Esophagus muscularis mucosa (tissue), 4 donors: ENCODE results near the gene SLC39A3. TPM values are rescaled to one million over a fixed set of nuclear protein-coding genes. Genes with fewer than 3 reads are reported as not detected.

Experiments
- DNase-seq: peaks from one replicate; pipeline ENCODE4 v3.0.0-alpha.2; 2017; ENCODE audit errors: extremely low spot score
- H3K27ac ChIP-seq, 4 donors: fragments of 200-600 bp; sonication (generic); replicated peaks in 1 of 4; 1 replicate in 3 of 4; 2 replicates in 1 of 4; pipeline ENCODE4 v1.5.1; 2016 to 2019; ENCODE audit warnings: mild to moderate bottlenecking in 1 of 4
- H3K27me3 ChIP-seq, 4 donors: fragments of 200-600 bp; sonication (generic); one replicate each; pipeline versions ENCODE4 v1.5.1 to v1.6.0; 2016 to 2019
- H3K36me3 ChIP-seq, 4 donors: fragments of 200-600 bp; sonication (generic); one replicate each; pipeline ENCODE4 v1.5.1; 2016 to 2019
- H3K4me1 ChIP-seq, 4 donors: fragments of 200-600 bp; sonication (generic); one replicate each; pipeline ENCODE4 v1.5.1; 2016 to 2019
- H3K4me3 ChIP-seq, 4 donors: fragments of 200-600 bp; sonication (generic); 1 replicate in 2 of 4; 2 replicates in 2 of 4; pipeline ENCODE4 v1.5.1; 2016 to 2019; ENCODE audit warnings: mild to moderate bottlenecking in 4 of 4, moderate library complexity in 1 of 4
- H3K9me3 ChIP-seq, 4 donors: fragments of 200-600 bp; sonication (generic); 1 replicate in 3 of 4; 2 replicates in 1 of 4; pipeline ENCODE4 v1.5.1; 2016 to 2019
- EP300 ChIP-seq: sonication (generic); formaldehyde crosslinking; IDR thresholded peaks from one replicate; pipeline ENCODE4 v1.6.1; 2017; ENCODE audit warnings: antibody characterized with exemption
- POLR2A ChIP-seq: fragments of 450-650 bp; IDR thresholded peaks from one replicate; pipeline ENCODE4 v1.6.1; 2017; ENCODE audit warnings: antibody characterized with exemption, moderate library complexity, mild to moderate bottlenecking, low read depth
- POLR2AphosphoS5 ChIP-seq, 2 donors: sonication (generic); formaldehyde crosslinking; IDR thresholded peaks; one replicate each; pipeline ENCODE4 v1.6.1; 2017; ENCODE audit warnings: antibody characterized with exemption in 2 of 2
- WGBS: methylation state at CpG from one replicate; pipeline ENCODE4 v1.1.5; 2018; 5-methylcytosine and 5-hydroxymethylcytosine counted together
- intact Hi-C: fragments of 100-400 bp; cut with DNase I; formaldehyde crosslinking; loops from one replicate; pipeline ENCODE4 v1.15.1; 2023
- total RNA-seq, 4 donors: library from RNA; depleted of rRNA; stranded (reverse); fragments of >200 nt; gene quantifications; one replicate each; pipeline versions ENCODE4 v1.1.0 to v1.2.1, GENCODE V29; 2016
- TF ChIP-seq, protein P1 (sequence below), 3 experiments: fragments of 200-600 bp in 2 of 3; fragments of 450-650 bp in 1 of 3; sonication (generic) in 2 of 3; IDR thresholded peaks; one replicate each; pipeline ENCODE4 v1.5.1; 2017 to 2019; ENCODE audit warnings: antibody characterized with exemption in 3 of 3, mild to moderate bottlenecking in 2 of 3, moderate library complexity in 1 of 3

Gene SLC39A3
- total RNA-seq, 4 donors from 2014 or later, result 31.6 to 36.9 (median 33.8) TPM

DNA sequence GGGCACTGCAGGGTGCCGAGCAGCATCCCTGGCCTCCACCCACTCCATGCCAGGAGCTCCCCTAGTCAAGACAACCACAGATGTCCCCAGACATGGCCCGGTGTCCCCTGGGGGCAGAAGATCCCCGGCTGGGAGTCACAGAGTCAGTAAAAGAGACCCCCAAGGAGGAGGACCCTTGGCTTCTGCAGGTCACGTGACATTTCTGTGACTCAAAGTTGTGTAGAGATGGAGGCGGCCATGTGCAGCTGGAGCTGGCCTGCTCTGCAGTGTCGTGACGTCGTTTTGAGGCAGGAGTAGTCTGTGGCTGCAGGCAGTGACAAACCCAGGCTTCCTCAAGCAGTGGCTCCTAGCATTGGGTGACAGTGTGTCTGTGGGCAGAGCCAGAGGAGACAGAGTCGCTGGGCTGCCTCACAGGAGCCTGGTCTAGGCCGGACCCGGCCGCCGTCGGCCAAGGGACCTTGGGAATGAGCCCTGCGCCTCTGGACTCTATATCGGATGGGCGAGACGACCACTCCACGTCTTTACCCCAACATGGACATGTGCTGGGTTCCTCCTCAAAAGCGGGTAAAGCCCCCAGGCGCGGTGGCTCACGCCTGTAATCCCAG lies 10.9 kb downstream of the SLC39A3 start:
- DNase-seq, result no peak
- peaks cover 0 to 48% (median 5%) of the 10 kb centered on the region in 4 donors for H3K27me3 ChIP-seq
- H3K9me3 ChIP-seq, result no peaks in the 10 kb centered on the region
- intact Hi-C loops, result no loop called here
- H3K27ac ChIP-seq, result no peak overlapping the region
- WGBS, result 87% methylated on average over 6 of the region's 23 CpGs
- TF ChIP-seq POLR2AphosphoS5 (IDR thresholded peaks at IDR 0.05) (no peak), EP300 (no peak), POLR2A (no peak)
- TF ChIP-seq, protein P1, sequence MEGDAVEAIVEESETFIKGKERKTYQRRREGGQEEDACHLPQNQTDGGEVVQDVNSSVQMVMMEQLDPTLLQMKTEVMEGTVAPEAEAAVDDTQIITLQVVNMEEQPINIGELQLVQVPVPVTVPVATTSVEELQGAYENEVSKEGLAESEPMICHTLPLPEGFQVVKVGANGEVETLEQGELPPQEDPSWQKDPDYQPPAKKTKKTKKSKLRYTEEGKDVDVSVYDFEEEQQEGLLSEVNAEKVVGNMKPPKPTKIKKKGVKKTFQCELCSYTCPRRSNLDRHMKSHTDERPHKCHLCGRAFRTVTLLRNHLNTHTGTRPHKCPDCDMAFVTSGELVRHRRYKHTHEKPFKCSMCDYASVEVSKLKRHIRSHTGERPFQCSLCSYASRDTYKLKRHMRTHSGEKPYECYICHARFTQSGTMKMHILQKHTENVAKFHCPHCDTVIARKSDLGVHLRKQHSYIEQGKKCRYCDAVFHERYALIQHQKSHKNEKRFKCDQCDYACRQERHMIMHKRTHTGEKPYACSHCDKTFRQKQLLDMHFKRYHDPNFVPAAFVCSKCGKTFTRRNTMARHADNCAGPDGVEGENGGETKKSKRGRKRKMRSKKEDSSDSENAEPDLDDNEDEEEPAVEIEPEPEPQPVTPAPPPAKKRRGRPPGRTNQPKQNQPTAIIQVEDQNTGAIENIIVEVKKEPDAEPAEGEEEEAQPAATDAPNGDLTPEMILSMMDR (IDR thresholded peaks at IDR 0.05), result no peak
- H3K4me3 ChIP-seq, result no peak overlapping the region
- peaks cover under 1 to 4% (median 3%) of the 10 kb centered on the region in 4 donors for H3K4me1 ChIP-seq
- peaks cover 0 to 27% (median 22%) of the 10 kb centered on the region in 4 donors for H3K36me3 ChIP-seq

DNA sequence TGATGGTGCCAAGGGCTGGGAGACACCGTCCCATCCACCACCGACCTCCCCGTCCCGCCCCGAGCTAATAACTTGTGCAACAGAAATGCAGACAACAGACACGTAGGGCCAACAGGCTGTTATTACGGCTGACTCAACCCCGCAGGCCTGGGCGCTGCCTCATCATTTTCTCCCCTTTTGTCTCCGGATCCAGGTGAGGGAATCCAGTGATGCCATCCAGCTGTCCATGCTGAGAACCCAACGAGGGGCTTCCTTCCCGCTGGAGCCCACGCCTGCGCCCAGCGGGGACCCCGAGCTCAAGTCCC lies 12.2 kb downstream of the SLC39A3 start:
- WGBS, result 44% methylated on average over 8 of the region's 16 CpGs
- no peak for DNase-seq
- intact Hi-C loops, result no loop called here
- H3K36me3 ChIP-seq, result peaks cover 0 to 14% (median 10%) of the 10 kb centered on the region in 4 donors
- no peaks in the 10 kb centered on the region for H3K9me3 ChIP-seq
- TF ChIP-seq EP300, result no peak
- no peak for TF ChIP-seq POLR2AphosphoS5 (IDR thresholded peaks at IDR 0.05)
- TF ChIP-seq, protein P1 (IDR thresholded peaks at IDR 0.05), result no peak
- TF ChIP-seq POLR2A, result no peak
- no peak overlapping the region for H3K27ac ChIP-seq
- peaks cover 0 to 55% (median 5%) of the 10 kb centered on the region in 4 donors for H3K27me3 ChIP-seq
- peaks cover 12 to 16% (median 16%) of the 10 kb centered on the region in 4 donors for H3K4me1 ChIP-seq
- H3K4me3 ChIP-seq, result no peak overlapping the region

DNA sequence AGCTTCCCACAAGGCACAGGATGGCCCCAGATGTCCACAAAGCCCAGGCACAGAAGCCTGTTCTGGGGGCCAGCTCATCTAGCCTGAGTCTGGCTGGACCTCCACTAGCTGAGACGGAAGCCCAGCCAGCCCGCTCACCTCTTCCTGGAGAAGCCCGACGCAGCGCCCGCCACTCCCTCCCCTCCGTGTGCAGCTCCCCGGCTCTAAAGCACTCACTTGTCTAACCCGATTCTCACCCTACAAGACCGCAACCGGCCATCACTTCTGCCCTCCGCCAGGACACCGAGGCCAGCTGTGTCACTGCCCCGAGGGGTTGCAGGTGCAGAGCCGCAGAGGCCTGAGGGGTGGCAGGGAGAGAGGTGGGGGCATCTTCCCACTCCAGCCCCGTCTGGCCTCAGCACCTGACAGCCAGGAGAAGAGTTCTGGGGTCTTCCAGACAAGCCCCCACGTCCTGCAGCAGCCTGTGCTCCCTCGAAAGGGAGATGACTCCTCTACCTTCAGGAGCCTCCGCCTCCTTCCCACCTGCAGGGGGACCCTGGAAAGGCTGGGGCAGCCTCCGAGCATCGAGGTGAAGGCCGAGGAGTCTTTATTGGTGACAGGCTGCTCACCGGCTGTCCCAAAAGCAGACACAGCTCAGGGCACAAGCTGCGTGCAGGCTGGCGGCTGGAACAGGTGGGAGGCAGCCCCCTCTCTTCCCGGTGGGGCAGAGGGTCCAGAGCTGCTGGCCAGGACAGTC lies 12.7 kb downstream of the SLC39A3 start:
- DNase-seq, result no peak
- no peak overlapping the region for H3K27ac ChIP-seq
- H3K4me1 ChIP-seq, result peaks cover 13 to 22% (median 21%) of the 10 kb centered on the region in 4 donors
- TF ChIP-seq POLR2A, result no peak
- TF ChIP-seq, protein P1 (IDR thresholded peaks at IDR 0.05), result no peak
- TF ChIP-seq EP300, result no peak
- TF ChIP-seq POLR2AphosphoS5 (IDR thresholded peaks at IDR 0.05), result no peak
- H3K27me3 ChIP-seq, result peaks cover 0 to 60% (median 5%) of the 10 kb centered on the region in 4 donors
- H3K36me3 ChIP-seq, result peaks cover 0 to 9% (median 6%) of the 10 kb centered on the region in 4 donors
- 22% methylated on average over 20 of the region's 26 CpGs for WGBS
- intact Hi-C loops, result no loop called here
- H3K9me3 ChIP-seq, result no peaks in the 10 kb centered on the region
- no peak overlapping the region for H3K4me3 ChIP-seq

DNA sequence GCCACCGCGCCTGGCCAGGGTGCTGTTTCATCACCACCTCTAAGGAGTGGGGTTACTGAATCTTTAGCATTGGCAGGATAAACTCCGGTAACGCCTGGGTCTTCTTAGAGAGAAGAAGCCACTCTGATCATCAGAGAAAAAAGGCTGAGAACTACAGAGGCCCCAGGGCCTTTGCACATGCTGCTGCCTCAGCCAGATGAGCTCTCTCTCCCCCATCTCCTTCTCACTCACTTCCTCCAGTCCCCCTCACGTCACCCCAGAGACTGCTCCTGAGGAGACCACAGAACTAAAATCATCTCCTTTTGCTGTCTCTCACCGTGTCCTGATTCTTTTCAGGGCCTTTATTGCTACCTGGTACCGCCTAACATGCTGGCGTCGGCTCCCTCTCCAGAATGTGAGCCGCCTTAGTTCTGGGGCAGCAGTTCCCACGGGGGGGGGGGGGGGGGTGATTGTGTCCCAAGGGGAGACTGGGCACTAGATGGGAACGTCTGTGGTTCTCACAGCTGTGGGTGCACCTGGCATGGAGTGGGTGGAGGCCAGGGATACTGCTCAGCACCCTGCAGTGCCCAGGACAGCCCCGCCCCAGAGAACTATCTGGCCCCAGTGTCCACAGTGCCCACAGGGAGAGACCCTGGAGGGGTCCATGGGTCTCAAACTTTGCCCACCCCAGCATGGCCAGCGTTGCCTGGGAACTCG lies 13.5 kb downstream of the SLC39A3 start:
- Histone ChIP-seq H3K9me3 (no peaks in the 10 kb centered on the region), H3K36me3 (peaks cover 0 to 1% (median 0%) of the 10 kb centered on the region in 4 donors), H3K27ac (no peak overlapping the region), H3K4me3 (no peak overlapping the region), H3K27me3 (peaks cover 0 to 68% (median 5%) of the 10 kb centered on the region in 4 donors), H3K4me1 (peaks cover 20 to 29% (median 29%) of the 10 kb centered on the region in 4 donors)
- 75% methylated on average over 12 of the region's 15 CpGs for WGBS
- no peak for TF ChIP-seq POLR2A
- TF ChIP-seq POLR2AphosphoS5 (IDR thresholded peaks at IDR 0.05), result no peak
- intact Hi-C loops, result no loop called here
- DNase-seq, result no peak

DNA sequence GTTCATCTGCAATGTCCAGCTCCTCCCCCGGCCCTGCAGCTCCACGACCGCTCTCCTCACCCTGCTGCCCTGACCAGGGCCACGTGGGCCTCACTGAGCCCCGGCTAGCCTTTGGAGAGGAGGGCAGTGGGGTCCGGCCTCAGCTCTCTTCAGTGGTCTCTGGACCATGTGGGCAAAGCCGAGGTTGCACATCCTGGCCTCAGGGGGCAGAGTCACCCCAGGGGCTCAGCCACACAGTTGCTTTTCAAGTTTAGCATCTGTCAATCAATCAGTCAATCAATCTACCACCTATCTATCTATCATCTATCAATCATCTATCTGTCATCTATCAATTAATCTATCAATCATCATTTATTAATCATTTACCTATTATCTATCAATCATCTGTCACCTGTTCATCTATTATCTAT lies 15.7 kb downstream of the SLC39A3 start:
- H3K4me1 ChIP-seq, result peaks cover 28 to 46% (median 45%) of the 10 kb centered on the region in 4 donors
- no peak overlapping the region for H3K4me3 ChIP-seq
- peaks cover 0 to 88% (median 12%) of the 10 kb centered on the region in 4 donors for H3K27me3 ChIP-seq
- H3K36me3 ChIP-seq, result no peaks in the 10 kb centered on the region
- intact Hi-C loops, result no loop called here
- DNase-seq, result no peak
- WGBS, result 66% methylated on average over 7 of the region's 7 CpGs
- TF ChIP-seq, protein P1 (IDR thresholded peaks at IDR 0.05), result no peak
- TF ChIP-seq EP300, result no peak
- TF ChIP-seq POLR2AphosphoS5 (IDR thresholded peaks at IDR 0.05), result no peak
- no peak for TF ChIP-seq POLR2A
- H3K27ac ChIP-seq, result peak overlapping the region; percentile 78 to 85 (median 81)
- H3K9me3 ChIP-seq, result no peaks in the 10 kb centered on the region
